IPS-NIHi7 (cell line): Measurements from ENCODE around the gene OCIAD2.
"Not testable (repeated sequence)": the region's sequence is repeated elsewhere in the genome, so short reads cannot be mapped to it uniquely, and the experiment has no call there.

Experiments used
- DNase-seq: peaks from one replicate; pipeline ENCODE4 v3.0.0; 2012; ENCODE audit warnings: mixed read lengths; ENCODE audit errors: extremely low spot score

The OCIAD2 gene

DNA sequence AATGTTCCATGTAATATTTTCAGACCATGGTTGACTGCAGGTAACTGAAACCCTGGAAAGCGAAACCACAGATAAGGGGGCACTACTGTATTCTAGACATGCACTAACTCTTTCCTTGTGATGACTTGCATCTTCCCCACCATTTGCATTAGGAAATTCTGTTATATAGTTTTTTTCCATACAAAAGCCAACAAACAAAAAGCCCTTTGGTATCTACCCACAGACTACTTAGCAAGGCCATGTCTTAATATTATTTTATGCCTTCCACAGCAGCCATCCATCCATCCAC, 52.2 kb downstream of the OCIAD2 start:
- no peak for DNase-seq

DNA sequence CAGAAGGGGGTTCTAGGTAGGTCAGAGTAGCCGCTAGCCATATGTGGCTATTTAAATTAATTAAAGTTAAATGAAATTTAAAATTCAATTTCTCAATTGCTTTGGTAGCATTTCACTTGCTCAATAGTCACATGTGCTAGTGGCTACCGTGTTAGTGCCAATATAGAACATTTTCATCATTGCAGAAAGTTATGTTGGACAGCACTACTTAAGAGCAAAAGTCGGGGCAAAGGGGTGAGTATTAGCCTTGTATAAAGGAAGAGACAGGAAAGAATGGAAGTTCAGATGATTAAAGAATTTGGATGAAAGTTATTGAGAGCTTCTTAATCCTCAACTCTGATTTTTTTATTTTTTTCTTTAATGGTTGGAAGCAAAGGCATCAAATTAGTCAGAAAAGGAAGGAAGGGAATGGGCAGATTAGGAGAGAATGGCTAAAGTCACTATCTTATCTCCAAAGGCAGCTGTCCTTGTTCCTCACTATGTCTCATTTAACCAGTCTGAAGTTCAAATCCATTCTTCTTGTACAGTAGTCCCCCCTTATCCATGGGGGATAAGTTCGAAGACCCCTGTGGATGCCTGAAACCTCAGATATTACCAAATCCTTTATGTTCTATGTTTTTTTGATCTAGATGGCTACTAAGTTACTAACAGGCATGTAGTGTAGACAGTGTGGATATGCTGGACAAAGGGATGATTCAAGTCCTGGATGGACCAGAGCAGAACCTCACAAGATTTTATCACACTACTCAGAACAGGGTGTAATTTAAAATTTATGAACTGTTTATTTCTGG, 52.8 kb downstream of the OCIAD2 start:
- no peak for DNase-seq

GRCh38 chr4:48851651-48852050, 54.9 kb downstream of the OCIAD2 start:
- DNase-seq: no peak

- DNase-seq: not testable (repeated sequence)
Observed at GRCh38 chr4:48848799-48849198, 57.8 kb downstream of the OCIAD2 start.

- DNase-seq: no peak
Observed at GRCh38 chr4:48844843-48845242, 61.7 kb downstream of the OCIAD2 start.

DNA sequence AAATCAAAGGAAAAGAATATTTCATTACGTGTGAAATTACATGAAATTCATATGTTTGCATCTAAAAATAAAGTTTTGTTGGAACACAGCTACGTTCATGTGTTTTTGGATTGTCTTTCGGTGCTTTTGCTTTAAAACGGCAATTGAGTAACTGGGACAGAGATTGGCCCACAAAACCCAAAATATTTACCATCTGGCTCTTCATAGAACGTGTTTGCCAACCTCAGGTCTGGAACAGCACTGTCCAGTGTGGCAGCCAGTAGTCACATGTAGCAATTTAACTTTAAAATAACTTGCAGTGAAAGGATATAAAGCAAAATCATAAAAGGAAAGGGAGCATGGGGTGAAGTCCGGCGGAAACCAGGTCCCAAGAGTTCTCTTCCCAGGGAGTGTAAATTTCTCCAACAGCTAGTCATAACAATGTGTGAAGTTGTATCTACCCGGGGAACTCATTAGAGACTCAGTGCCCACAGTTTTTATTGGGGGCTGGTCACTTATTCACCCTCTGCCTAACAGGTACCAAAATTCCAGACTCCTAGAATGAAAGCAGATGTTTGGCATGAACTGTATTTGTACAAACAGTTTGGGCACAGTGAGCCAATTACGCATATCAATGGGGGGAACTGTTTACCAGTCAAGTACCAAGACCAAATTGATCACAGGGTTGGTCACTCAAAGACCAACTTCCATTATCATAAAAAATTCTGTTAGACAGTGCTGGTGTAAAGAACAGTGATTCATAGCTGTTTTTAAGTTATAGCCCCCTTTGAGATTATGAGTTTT, 65.3 kb downstream of the OCIAD2 start:
- no peak for DNase-seq

- no peak for DNase-seq
Observed at GRCh38 chr4:48836658-48837057, 69.9 kb downstream of the OCIAD2 start.
